Neural cell (in vitro differentiated cells): ENCODE data around the gene KIRREL3.
A peak's percentile ranks its signal among the peaks of the same experiment; 100 is the strongest.

Source experiments
- EZH2 ChIP-seq: fragments of 200-600, 300-800 bp; shearing (Covaris generic), sonication (generic); IDR thresholded peaks from 2 replicates; pipeline ENCODE4 v1.6.1; 2014; ENCODE audit warnings: antibody characterized with exemption, low read length, borderline replicate concordance, mild to moderate bottlenecking; ENCODE audit not compliant: insufficient read depth, poor library complexity, severe bottlenecking
- MXI1 ChIP-seq: fragments of 450-650 bp; conservative IDR thresholded peaks from 2 replicates; pipeline ENCODE4 v1.6.1; 2014; ENCODE audit warnings: antibody characterized with exemption, mild to moderate bottlenecking; ENCODE audit not compliant: poor library complexity, severe bottlenecking
- POLR2AphosphoS5 ChIP-seq: IDR thresholded peaks from 2 replicates; pipeline ENCODE4 v1.6.1; 2012
- RAD21 ChIP-seq: fragments of 450-650 bp; conservative IDR thresholded peaks from 2 replicates; pipeline ENCODE4 v1.6.1; 2014; ENCODE audit warnings: antibody characterized with exemption, mild to moderate bottlenecking, moderate library complexity
- REST ChIP-seq: IDR thresholded peaks from 2 replicates; pipeline ENCODE4 v1.6.1; 2012; ENCODE audit warnings: borderline replicate concordance
- SMC3 ChIP-seq: fragments of 450-650 bp; conservative IDR thresholded peaks from 2 replicates; pipeline ENCODE4 v1.6.1; 2014; ENCODE audit warnings: antibody characterized with exemption, mild to moderate bottlenecking, moderate library complexity; ENCODE audit not compliant: poor library complexity
- TAF1 ChIP-seq: IDR thresholded peaks from 2 replicates; pipeline ENCODE4 v1.6.1; 2012; ENCODE audit warnings: low read depth
- TF ChIP-seq, protein P1 (sequence below): fragments of 450-650 bp; IDR thresholded peaks from 2 replicates; pipeline ENCODE4 v1.5.1; 2014; ENCODE audit warnings: antibody characterized with exemption, mild to moderate bottlenecking, moderate library complexity; ENCODE audit not compliant: poor library complexity, severe bottlenecking

GRCh38 chr11:126808296-126808695 is 192.3 kb downstream of the KIRREL3 start:
- TF ChIP-seq, protein P1, sequence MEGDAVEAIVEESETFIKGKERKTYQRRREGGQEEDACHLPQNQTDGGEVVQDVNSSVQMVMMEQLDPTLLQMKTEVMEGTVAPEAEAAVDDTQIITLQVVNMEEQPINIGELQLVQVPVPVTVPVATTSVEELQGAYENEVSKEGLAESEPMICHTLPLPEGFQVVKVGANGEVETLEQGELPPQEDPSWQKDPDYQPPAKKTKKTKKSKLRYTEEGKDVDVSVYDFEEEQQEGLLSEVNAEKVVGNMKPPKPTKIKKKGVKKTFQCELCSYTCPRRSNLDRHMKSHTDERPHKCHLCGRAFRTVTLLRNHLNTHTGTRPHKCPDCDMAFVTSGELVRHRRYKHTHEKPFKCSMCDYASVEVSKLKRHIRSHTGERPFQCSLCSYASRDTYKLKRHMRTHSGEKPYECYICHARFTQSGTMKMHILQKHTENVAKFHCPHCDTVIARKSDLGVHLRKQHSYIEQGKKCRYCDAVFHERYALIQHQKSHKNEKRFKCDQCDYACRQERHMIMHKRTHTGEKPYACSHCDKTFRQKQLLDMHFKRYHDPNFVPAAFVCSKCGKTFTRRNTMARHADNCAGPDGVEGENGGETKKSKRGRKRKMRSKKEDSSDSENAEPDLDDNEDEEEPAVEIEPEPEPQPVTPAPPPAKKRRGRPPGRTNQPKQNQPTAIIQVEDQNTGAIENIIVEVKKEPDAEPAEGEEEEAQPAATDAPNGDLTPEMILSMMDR, result peak; percentile 14
- no peak for TF ChIP-seq REST
- TF ChIP-seq POLR2AphosphoS5, result no peak
- no peak for TF ChIP-seq MXI1
- no peak for TF ChIP-seq TAF1
- no peak for TF ChIP-seq RAD21
- TF ChIP-seq EZH2, result no peak
- TF ChIP-seq SMC3, result no peak
